GM12874 (cell line): ENCODE results near the gene PPP4R1.

ENCODE experiments used
- TF ChIP-seq, protein P1 (sequence below): IDR thresholded peaks from 2 replicates; pipeline ENCODE4 v1.5.1; 2011; ENCODE audit warnings: low read depth, mild to moderate bottlenecking, control low read depth, low read length, moderate library complexity; ENCODE audit not compliant: insufficient read depth

PPP4R1 gene

DNA sequence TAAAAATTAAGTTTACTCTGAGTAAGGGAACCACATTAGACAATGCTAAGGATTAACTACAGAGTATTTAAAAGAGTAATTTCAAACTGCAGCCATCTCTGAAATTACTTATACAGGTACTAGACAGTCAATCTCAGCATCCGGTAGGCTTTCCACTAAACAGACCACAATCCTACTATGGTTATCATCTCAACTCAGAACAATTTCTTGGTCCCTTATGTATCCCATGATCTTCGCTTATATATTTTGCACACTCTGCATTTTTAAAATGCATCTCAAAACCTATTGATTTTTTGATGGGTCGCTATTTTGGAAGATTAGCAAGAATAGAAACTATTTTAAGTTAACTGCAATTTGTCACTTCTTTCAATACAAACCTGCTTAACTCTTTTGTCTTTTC is 1.4 kb downstream of the PPP4R1 start:
- TF ChIP-seq, protein P1, sequence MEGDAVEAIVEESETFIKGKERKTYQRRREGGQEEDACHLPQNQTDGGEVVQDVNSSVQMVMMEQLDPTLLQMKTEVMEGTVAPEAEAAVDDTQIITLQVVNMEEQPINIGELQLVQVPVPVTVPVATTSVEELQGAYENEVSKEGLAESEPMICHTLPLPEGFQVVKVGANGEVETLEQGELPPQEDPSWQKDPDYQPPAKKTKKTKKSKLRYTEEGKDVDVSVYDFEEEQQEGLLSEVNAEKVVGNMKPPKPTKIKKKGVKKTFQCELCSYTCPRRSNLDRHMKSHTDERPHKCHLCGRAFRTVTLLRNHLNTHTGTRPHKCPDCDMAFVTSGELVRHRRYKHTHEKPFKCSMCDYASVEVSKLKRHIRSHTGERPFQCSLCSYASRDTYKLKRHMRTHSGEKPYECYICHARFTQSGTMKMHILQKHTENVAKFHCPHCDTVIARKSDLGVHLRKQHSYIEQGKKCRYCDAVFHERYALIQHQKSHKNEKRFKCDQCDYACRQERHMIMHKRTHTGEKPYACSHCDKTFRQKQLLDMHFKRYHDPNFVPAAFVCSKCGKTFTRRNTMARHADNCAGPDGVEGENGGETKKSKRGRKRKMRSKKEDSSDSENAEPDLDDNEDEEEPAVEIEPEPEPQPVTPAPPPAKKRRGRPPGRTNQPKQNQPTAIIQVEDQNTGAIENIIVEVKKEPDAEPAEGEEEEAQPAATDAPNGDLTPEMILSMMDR = no peak

DNA sequence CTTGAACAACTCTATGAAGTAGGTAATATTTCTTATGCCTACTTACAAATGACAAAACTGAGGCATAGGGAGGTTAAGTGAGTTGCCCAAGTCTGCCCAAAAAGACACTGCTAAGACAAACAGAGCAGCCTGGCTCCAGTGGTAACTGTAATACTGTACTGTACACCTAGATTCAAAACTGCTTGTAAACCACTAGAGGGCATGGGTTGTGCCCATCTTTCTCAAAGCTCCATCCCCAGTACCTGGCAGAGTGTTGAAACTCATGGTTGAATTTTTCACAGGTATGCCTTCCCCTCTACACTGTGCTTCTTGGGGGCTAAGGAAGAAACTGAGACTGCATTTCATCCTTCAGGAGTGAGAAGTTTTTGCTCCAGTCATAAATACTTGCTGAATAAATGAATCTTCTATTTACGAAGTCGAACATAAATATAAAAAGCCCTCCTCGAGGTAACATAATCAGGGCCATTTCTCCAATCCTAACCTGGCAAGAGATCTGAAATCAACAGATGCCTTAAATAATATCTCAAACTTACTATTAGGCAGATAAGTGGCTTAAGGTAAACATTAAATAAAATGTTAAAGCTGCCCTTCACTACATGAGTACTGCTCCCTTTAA is 2.0 kb downstream of the PPP4R1 start:
- TF ChIP-seq, protein P1 = peak; percentile 70

DNA sequence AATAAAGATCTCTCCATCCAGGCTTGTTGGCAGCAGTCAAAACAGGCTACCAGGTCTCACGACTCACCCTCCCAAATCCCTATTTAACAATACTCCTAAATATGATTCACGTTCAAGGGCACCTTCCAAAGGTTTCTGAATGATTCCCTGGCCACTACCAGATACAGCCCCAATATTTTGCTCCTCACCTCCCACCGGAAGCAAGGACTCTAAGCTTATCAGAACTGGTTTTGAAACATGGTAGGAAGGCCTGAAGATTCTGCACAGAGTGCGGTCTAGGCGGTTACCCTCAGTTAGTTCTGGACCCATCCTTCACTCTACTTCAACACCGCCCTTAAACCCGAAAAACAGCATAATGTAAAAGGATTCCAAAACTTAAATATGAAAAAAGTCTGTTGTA is 5.2 kb downstream of the PPP4R1 start:
- TF ChIP-seq, protein P1 = no peak

DNA sequence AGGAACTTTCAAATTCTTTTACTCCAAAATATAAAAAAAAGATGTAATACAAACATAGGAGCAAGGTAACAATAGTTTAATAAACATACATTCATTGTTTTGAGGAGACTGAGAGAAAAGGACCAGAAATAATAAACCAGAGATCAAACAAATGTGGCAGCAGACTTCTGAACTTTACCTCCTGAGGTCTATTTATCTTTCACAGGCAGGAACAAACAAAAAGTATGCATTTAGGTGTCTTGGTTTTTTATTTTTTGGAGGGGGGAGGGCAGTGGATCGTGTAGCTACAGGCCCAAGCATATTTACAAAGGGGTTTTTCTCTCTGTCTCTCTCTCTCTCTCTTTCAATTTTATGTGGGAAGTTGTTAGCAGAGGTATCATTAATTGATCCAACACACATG is 5.6 kb downstream of the PPP4R1 start:
- TF ChIP-seq, protein P1 = no peak

DNA sequence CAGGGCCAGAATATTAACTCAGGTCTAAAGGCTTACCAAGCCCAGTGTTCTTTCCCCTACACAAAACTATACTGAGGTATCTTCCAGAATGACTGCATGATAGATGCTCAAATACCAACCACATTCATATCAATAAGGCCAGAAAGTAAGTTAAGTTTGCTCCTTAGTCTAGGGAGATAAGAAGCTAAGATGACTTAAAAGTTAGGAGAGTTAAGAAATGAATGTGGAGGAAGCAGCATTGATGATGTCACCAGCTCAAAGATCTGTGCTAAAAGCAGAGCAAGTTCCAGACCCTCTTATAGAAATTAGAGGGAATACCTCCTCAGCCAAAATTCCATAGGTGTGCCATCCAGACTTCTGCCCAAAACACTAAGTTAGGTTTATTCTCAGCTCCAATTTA is 6.1 kb downstream of the PPP4R1 start:
- TF ChIP-seq, protein P1 = no peak

DNA sequence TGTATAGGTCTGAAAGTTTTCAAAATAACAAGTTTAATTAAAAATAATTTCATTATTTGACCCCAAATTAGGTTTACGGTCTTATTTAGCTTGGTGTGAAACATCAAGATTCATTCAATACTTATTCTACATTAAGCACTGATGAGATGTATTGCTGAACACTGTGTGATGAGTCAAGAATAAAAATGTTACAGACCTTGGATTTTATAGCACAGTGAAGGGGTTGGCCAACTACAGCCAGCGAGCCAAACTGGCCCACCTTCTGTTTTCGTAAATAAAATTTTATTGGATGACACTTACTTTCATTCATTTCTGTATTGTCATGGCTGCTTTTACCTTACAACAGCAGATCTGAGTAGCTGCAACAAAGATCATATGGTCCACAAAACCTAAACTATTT is 8.3 kb downstream of the PPP4R1 start:
- TF ChIP-seq, protein P1 = no peak

DNA sequence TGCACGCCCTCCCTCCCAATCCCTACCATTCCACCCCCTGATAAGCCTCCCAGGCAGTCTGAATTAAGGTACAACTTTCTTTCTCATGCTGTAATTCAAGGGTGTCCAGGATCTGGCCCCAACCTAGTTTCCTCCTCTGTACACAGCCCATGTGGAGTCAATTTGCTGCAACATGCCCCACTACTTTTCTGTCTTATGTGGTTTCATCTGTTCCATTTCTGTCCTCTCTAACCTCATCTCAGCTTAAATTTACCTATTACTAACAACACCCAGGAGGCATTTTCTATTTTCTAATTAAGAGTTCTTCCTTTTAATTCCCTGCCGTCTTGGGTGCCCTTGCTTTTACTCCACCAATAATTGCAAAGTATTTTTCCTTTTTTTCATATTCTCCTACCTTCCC is 10.0 kb downstream of the PPP4R1 start:
- TF ChIP-seq, protein P1 = no peak

DNA sequence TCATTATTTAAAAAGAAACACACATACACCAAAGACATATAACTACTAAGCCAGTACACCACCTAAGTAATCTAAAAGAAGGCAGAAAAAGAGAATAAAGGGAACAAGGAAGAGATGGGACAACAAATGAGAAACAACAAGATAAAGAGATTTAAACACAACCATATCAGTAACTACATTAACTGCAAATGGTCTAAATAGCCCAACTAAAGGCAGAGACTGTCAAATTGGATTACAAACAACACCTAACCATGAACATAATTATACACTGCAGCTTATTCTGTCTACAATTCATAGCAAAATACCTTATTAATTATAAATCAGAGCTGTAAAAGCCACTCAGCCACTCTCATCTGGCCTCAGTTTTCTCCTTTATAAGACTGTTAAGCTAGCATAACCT is 15.0 kb downstream of the PPP4R1 start:
- TF ChIP-seq, protein P1 = no peak
